Measurements from ENCODE around the gene OPRD1.

Gene OPRD1

GRCh38 chr1:28883242-28883616 lies 71.3 kb downstream of the OPRD1 start:
- H2AFZ ChIP-seq (ENCODE audit: low read length) = no peak overlapping the region
- H3K9me2 ChIP-seq (replicated peaks; ENCODE audit: low read depth, low read length) = no peaks in the 10 kb centered on the region
- peaks cover 11% of the 10 kb centered on the region; the same call in 1 of the 2 replicates for H3K79me2 ChIP-seq (ENCODE audit: insufficient read depth, low read length)
- H3K9ac ChIP-seq (ENCODE audit: low read depth, low read length, poor library complexity, severe bottlenecking) = no peak overlapping the region
- no peaks in the 10 kb centered on the region for H4K20me1 ChIP-seq (ENCODE audit: insufficient read depth, low read length, poor library complexity, severe bottlenecking)
- no peaks in the 10 kb centered on the region for H3K9me3 ChIP-seq (ENCODE audit: insufficient read depth, low read depth, low read length)
- no peak overlapping the region for H3K4me3 ChIP-seq (ENCODE audit: low read length, poor library complexity, severe bottlenecking)
- TF ChIP-seq, protein P1, sequence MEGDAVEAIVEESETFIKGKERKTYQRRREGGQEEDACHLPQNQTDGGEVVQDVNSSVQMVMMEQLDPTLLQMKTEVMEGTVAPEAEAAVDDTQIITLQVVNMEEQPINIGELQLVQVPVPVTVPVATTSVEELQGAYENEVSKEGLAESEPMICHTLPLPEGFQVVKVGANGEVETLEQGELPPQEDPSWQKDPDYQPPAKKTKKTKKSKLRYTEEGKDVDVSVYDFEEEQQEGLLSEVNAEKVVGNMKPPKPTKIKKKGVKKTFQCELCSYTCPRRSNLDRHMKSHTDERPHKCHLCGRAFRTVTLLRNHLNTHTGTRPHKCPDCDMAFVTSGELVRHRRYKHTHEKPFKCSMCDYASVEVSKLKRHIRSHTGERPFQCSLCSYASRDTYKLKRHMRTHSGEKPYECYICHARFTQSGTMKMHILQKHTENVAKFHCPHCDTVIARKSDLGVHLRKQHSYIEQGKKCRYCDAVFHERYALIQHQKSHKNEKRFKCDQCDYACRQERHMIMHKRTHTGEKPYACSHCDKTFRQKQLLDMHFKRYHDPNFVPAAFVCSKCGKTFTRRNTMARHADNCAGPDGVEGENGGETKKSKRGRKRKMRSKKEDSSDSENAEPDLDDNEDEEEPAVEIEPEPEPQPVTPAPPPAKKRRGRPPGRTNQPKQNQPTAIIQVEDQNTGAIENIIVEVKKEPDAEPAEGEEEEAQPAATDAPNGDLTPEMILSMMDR (conservative IDR thresholded peaks at IDR 0.05; ENCODE audit: low read length) = no peak
- no peak overlapping the region for H3K4me2 ChIP-seq (ENCODE audit: low read depth, low read length, poor library complexity, severe bottlenecking)
- peaks cover 53% of the 10 kb centered on the region for H3K4me1 ChIP-seq (ENCODE audit: insufficient read depth, low read length, poor library complexity, severe bottlenecking)
- peaks cover 5% of the 10 kb centered on the region; the same call in 1 of the 2 replicates for H3F3A ChIP-seq (ENCODE audit: low read depth)
- no peaks in the 10 kb centered on the region for H3K27me3 ChIP-seq (ENCODE audit: insufficient read depth, low read length, poor library complexity, severe bottlenecking)
- H3K36me3 ChIP-seq (ENCODE audit: insufficient read depth, low read length) = no peaks in the 10 kb centered on the region

GRCh38 chr1:28885472-28885877 lies 73.5 kb downstream of the OPRD1 start:
- no peaks in the 10 kb centered on the region for H4K20me1 ChIP-seq (ENCODE audit: insufficient read depth, low read length, poor library complexity, severe bottlenecking)
- peaks cover 58% of the 10 kb centered on the region for H3K4me1 ChIP-seq (ENCODE audit: insufficient read depth, low read length, poor library complexity, severe bottlenecking)
- peaks cover 11% of the 10 kb centered on the region; the same call in 1 of the 2 replicates for H3K79me2 ChIP-seq (ENCODE audit: insufficient read depth, low read length)
- H3K9me3 ChIP-seq (ENCODE audit: insufficient read depth, low read depth, low read length) = no peaks in the 10 kb centered on the region
- no peaks in the 10 kb centered on the region for H3K36me3 ChIP-seq (ENCODE audit: insufficient read depth, low read length)
- peak overlapping the region; percentile 55 for H3K9ac ChIP-seq (ENCODE audit: low read depth, low read length, poor library complexity, severe bottlenecking)
- no peaks in the 10 kb centered on the region for H3K9me2 ChIP-seq (replicated peaks; ENCODE audit: low read depth, low read length)
- H2AFZ ChIP-seq (ENCODE audit: low read length) = no peak overlapping the region; the same call in 1 of the 2 replicates
- peaks cover 5% of the 10 kb centered on the region; the same call in 1 of the 2 replicates for H3F3A ChIP-seq (ENCODE audit: low read depth)
- peak overlapping the region; percentile 82 for H3K4me2 ChIP-seq (ENCODE audit: low read depth, low read length, poor library complexity, severe bottlenecking)
- no peak for TF ChIP-seq EZH2phosphoT487 (IDR thresholded peaks at IDR 0.05; ENCODE audit: borderline replicate concordance)
- TF ChIP-seq, protein P1 (conservative IDR thresholded peaks at IDR 0.05; ENCODE audit: low read length) = no peak
- peak overlapping the region; percentile 55 for H3K4me3 ChIP-seq (ENCODE audit: low read length, poor library complexity, severe bottlenecking)
- H3K27me3 ChIP-seq (ENCODE audit: insufficient read depth, low read length, poor library complexity, severe bottlenecking) = no peaks in the 10 kb centered on the region

GRCh38 chr1:28885977-28886730 lies 74.2 kb downstream of the OPRD1 start:
- Histone ChIP-seq H4K20me1 (ENCODE audit: insufficient read depth, low read length, poor library complexity, severe bottlenecking) (no peaks in the 10 kb centered on the region), H3K4me2 (ENCODE audit: low read depth, low read length, poor library complexity, severe bottlenecking) (peak overlapping the region; percentile 82), H3K9me2 (replicated peaks; ENCODE audit: low read depth, low read length) (no peaks in the 10 kb centered on the region), H3K4me3 (ENCODE audit: low read length, poor library complexity, severe bottlenecking) (peak overlapping the region; percentile 98), H3K9me3 (ENCODE audit: insufficient read depth, low read depth, low read length) (no peaks in the 10 kb centered on the region), H3K4me1 (ENCODE audit: insufficient read depth, low read length, poor library complexity, severe bottlenecking) (peaks cover 60% of the 10 kb centered on the region), H3K79me2 (ENCODE audit: insufficient read depth, low read length) (peaks cover 11% of the 10 kb centered on the region; the same call in 1 of the 2 replicates), H2AFZ (ENCODE audit: low read length) (peak overlapping the region; percentile 98), H3F3A (ENCODE audit: low read depth) (peaks cover 5% of the 10 kb centered on the region; the same call in 1 of the 2 replicates), H3K27me3 (ENCODE audit: insufficient read depth, low read length, poor library complexity, severe bottlenecking) (no peaks in the 10 kb centered on the region), H3K36me3 (ENCODE audit: insufficient read depth, low read length) (no peaks in the 10 kb centered on the region), H3K9ac (ENCODE audit: low read depth, low read length, poor library complexity, severe bottlenecking) (peak overlapping the region; percentile 98)
- TF ChIP-seq, protein P1 (conservative IDR thresholded peaks at IDR 0.05; ENCODE audit: low read length) = no peak
- no peak for TF ChIP-seq EZH2phosphoT487 (IDR thresholded peaks at IDR 0.05; ENCODE audit: borderline replicate concordance)

Data from Loucy (cell line).